Fibroblast of lung (primary cell): ENCODE results near the gene PLEKHB2. TPM values are rescaled to one million over a fixed set of nuclear protein-coding genes. Genes with fewer than 3 reads are reported as not detected.

ENCODE experiments used
- DNase-seq, 2 donors: peaks; one replicate each; pipeline versions ENCODE4 v3.0.0 to v3.0.0-alpha.2; 2010; ENCODE audit warnings: low read depth in 2 of 2
- H2AFZ ChIP-seq: 2 replicates; pipeline ENCODE4 v1.5.1; 2012; ENCODE audit warnings: low read length, control low read depth, inconsistent platforms
- H3K27ac ChIP-seq: 2 replicates; pipeline ENCODE4 v1.5.1; 2011; ENCODE audit warnings: low read length, control low read depth; ENCODE audit not compliant: insufficient read depth
- H3K27me3 ChIP-seq: 2 replicates; pipeline ENCODE4 v1.5.1; 2011; ENCODE audit warnings: mild to moderate bottlenecking, low read length; ENCODE audit not compliant: control insufficient read depth, insufficient read depth
- H3K36me3 ChIP-seq: 2 replicates; pipeline ENCODE4 v1.5.1; 2011; ENCODE audit warnings: low read length; ENCODE audit not compliant: control insufficient read depth, insufficient read depth
- H3K4me1 ChIP-seq: 2 replicates; pipeline ENCODE4 v1.5.1; 2011; ENCODE audit warnings: low read length; ENCODE audit not compliant: control insufficient read depth, insufficient read depth; ENCODE audit errors: extremely low read depth
- H3K4me2 ChIP-seq: 2 replicates; pipeline ENCODE4 v1.5.1; 2011; ENCODE audit warnings: low read length, control low read depth; ENCODE audit not compliant: insufficient read depth; ENCODE audit errors: extremely low read depth
- H3K4me3 ChIP-seq, 4 experiments: fragments of 200-600 bp in 1 of 4; sonication (generic) in 1 of 4; replicated peaks in 1 of 4; 2 replicates each; pipeline ENCODE4 v1.5.1; 2011 to 2016; ENCODE audit warnings: low read length in 4 of 4, low read depth in 3 of 4, mild to moderate bottlenecking in 3 of 4, control low read depth in 2 of 4, inconsistent platforms in 1 of 4, mixed read lengths in 1 of 4; ENCODE audit not compliant: insufficient read depth in 1 of 4; ENCODE audit errors: control extremely low read depth in 1 of 4
- H3K79me2 ChIP-seq: 2 replicates; pipeline ENCODE4 v1.5.1; 2012; ENCODE audit warnings: mild to moderate bottlenecking, low read length, inconsistent platforms; ENCODE audit not compliant: control insufficient read depth, insufficient read depth
- H3K9ac ChIP-seq: 2 replicates; pipeline ENCODE4 v1.5.1; 2011; ENCODE audit warnings: mild to moderate bottlenecking, low read length, control low read depth; ENCODE audit not compliant: insufficient read depth
- H3K9me3 ChIP-seq: 2 replicates; pipeline ENCODE4 v1.5.1; 2012; ENCODE audit warnings: low read depth, low read length; ENCODE audit not compliant: control insufficient read depth, insufficient read depth
- H4K20me1 ChIP-seq: 2 replicates; pipeline ENCODE4 v1.5.1; 2011; ENCODE audit warnings: low read length; ENCODE audit not compliant: control insufficient read depth, insufficient read depth; ENCODE audit errors: extremely low read depth
- CTCF ChIP-seq, 2 donors: IDR thresholded peaks in 1 of 2; conservative IDR thresholded peaks in 1 of 2; 1 replicate in 1 of 2; 2 replicates in 1 of 2; pipeline ENCODE4 v1.5.1; 2011 to 2012; ENCODE audit warnings: low read length in 2 of 2, control low read depth in 1 of 2, inconsistent platforms in 1 of 2, low read depth in 1 of 2, mild to moderate bottlenecking in 1 of 2
- EZH2 ChIP-seq: IDR thresholded peaks from 2 replicates; pipeline ENCODE4 v1.5.1; 2012; ENCODE audit warnings: low read length, control low read depth, mild to moderate bottlenecking; ENCODE audit errors: missing control alignments
- polyA plus RNA-seq, 2 donors: library from polyadenylated mRNA; depleted of rRNA in 1 of 2; stranded (reverse) in 1 of 2; unstranded in 1 of 2; fragments of >200 nt; gene quantifications; 2 replicates each; pipeline ENCODE4 v1.2.1, GENCODE V29; 2011 to 2012; ENCODE audit warnings: missing spikeins in 1 of 2
- total RNA-seq: library from RNA; depleted of rRNA; stranded (reverse); fragments of >200 nt; gene quantifications from 2 replicates; pipeline ENCODE4 v1.2.1, GENCODE V29; 2014

PLEKHB2 gene
- total and polyA plus RNA-seq, 2 donors (not counting 1 experiment from before 2014, with no cell fraction given): 79.6 to 94.0 TPM

DNA sequence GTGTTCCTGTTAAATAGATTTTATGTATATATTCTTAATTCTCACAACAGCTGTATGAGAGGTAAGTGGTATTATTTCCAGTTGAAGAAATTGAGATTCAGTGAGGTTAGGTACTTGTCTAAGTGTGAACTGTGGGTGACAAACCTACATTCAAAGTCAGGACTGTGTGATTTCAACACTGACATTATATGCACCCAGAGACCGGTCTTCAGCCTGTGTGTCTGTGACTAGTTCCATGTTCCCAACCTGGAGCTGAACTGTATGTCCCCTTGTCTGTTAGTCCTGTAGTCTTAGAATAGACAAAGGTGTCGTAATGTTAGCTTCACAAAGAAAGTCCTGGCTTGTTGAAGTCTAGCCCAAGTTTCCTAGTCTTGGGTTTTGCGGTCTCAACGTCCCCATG lies 17.4 kb downstream of the PLEKHB2 start:
- H3K4me3 ChIP-seq: no peak overlapping the region
- H3K9ac ChIP-seq: no peak overlapping the region
- no peaks in the 10 kb centered on the region for H4K20me1 ChIP-seq
- no peak overlapping the region for H2AFZ ChIP-seq
- no peaks in the 10 kb centered on the region for H3K9me3 ChIP-seq
- no peaks in the 10 kb centered on the region for H3K27me3 ChIP-seq
- H3K79me2 ChIP-seq: peaks cover 47% of the 10 kb centered on the region
- no peak for DNase-seq
- H3K4me2 ChIP-seq: no peak overlapping the region
- no peaks in the 10 kb centered on the region for H3K4me1 ChIP-seq
- TF ChIP-seq EZH2 (no peak), CTCF (conservative IDR thresholded peaks at IDR 0.05 in 1 of 2, IDR thresholded peaks at IDR 0.05 in 1 of 2; ENCODE audit: low read depth in 1 of 2, low read length in 2 of 2) (no peak)
- no peak overlapping the region for H3K27ac ChIP-seq
- no peaks in the 10 kb centered on the region for H3K36me3 ChIP-seq

DNA sequence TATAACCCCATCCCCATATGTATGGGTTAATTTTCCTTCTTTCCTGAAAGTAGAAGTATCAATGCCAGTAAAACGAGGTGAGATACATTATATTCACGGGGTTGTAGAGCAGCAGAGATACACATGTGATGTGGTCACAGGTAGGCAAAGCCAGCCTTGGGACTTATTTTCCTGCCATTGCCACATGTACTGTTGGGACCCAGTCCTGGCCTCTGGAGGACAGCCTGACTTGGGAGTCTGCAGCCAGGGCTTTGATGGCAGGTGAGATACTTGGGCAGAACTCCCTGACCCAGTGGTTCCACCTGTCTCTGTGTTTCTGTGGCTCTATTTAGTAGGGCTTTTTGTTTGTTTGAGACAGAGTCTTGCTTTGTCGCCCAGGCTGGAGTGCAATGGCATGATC lies 18.1 kb downstream of the PLEKHB2 start:
- Histone ChIP-seq H3K9ac (no peak overlapping the region), H3K27me3 (no peaks in the 10 kb centered on the region), H3K4me2 (no peak overlapping the region), H3K4me1 (no peaks in the 10 kb centered on the region), H3K9me3 (no peaks in the 10 kb centered on the region), H4K20me1 (no peaks in the 10 kb centered on the region), H3K79me2 (peaks cover 40% of the 10 kb centered on the region), H2AFZ (no peak overlapping the region), H3K27ac (no peak overlapping the region), H3K4me3 (no peak overlapping the region), H3K36me3 (no peaks in the 10 kb centered on the region)
- DNase-seq: no peak
- no peak for TF ChIP-seq CTCF (conservative IDR thresholded peaks at IDR 0.05 in 1 of 2, IDR thresholded peaks at IDR 0.05 in 1 of 2; ENCODE audit: low read depth in 1 of 2, low read length in 2 of 2)
- TF ChIP-seq EZH2: no peak

DNA sequence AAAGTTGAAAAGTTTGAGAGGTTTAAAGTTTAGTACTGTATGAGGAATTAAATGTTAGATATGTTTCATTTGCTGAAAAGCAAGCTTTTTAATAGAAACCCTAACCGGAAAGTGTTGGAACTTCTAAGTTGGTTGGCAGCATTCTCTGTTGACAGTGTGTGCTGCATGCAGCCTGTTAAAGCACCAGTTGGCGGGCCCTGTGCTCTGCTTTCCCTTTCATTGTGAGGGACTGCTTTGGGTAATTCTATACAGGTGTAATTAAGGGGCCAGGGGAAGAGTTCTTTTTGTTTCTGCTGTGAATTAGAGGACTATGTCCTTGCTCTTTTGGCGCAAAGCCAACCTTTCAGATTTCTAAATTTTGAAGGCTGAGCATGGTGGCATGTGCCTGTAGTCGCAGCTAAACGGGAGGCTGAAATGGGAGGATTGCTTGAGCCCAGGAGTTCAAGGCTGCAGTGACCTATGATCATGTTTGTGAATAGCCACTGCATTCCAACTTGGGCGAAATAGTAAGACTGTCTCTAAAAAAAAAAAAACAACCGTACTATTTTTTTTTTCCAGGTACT lies 20.1 kb downstream of the PLEKHB2 start:
- TF ChIP-seq CTCF (conservative IDR thresholded peaks at IDR 0.05 in 1 of 2, IDR thresholded peaks at IDR 0.05 in 1 of 2; ENCODE audit: low read depth in 1 of 2, low read length in 2 of 2): no peak
- no peak for TF ChIP-seq EZH2
- H4K20me1 ChIP-seq: no peaks in the 10 kb centered on the region
- no peaks in the 10 kb centered on the region for H3K27me3 ChIP-seq
- no peaks in the 10 kb centered on the region for H3K9me3 ChIP-seq
- no peak overlapping the region for H3K4me3 ChIP-seq
- H3K4me1 ChIP-seq: no peaks in the 10 kb centered on the region
- H3K4me2 ChIP-seq: no peak overlapping the region
- peaks cover 25% of the 10 kb centered on the region for H3K79me2 ChIP-seq
- H3K36me3 ChIP-seq: no peaks in the 10 kb centered on the region
- no peak overlapping the region for H3K9ac ChIP-seq
- no peak overlapping the region for H2AFZ ChIP-seq
- no peak overlapping the region for H3K27ac ChIP-seq
- DNase-seq: no peak
